LNCAP (cell line): ENCODE measurements around the gene SEH1L.

Source experiments
- TF ChIP-seq, protein P1 (sequence below): fragments of 450-650 bp; IDR thresholded peaks from 2 replicates; pipeline ENCODE4 v1.5.1; 2017; ENCODE audit warnings: mild to moderate bottlenecking

Gene SEH1L

DNA sequence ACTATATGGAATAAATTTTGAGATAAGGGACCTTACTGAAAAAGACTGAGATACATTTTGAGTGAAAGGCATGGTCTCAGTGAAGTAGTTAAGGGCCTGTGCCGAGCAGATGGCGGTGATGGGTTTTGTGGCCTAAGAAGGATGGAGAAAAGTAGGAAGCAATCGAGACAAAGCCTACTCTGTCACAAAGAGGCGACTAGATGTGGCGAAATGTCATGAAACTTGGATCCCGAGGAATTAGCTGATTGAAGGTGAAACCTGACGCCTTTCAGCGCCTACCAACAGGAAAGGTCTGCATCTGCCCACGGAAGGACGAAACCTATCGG, 42.8 kb downstream of the SEH1L start:
- TF ChIP-seq, protein P1, sequence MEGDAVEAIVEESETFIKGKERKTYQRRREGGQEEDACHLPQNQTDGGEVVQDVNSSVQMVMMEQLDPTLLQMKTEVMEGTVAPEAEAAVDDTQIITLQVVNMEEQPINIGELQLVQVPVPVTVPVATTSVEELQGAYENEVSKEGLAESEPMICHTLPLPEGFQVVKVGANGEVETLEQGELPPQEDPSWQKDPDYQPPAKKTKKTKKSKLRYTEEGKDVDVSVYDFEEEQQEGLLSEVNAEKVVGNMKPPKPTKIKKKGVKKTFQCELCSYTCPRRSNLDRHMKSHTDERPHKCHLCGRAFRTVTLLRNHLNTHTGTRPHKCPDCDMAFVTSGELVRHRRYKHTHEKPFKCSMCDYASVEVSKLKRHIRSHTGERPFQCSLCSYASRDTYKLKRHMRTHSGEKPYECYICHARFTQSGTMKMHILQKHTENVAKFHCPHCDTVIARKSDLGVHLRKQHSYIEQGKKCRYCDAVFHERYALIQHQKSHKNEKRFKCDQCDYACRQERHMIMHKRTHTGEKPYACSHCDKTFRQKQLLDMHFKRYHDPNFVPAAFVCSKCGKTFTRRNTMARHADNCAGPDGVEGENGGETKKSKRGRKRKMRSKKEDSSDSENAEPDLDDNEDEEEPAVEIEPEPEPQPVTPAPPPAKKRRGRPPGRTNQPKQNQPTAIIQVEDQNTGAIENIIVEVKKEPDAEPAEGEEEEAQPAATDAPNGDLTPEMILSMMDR: no peak

DNA sequence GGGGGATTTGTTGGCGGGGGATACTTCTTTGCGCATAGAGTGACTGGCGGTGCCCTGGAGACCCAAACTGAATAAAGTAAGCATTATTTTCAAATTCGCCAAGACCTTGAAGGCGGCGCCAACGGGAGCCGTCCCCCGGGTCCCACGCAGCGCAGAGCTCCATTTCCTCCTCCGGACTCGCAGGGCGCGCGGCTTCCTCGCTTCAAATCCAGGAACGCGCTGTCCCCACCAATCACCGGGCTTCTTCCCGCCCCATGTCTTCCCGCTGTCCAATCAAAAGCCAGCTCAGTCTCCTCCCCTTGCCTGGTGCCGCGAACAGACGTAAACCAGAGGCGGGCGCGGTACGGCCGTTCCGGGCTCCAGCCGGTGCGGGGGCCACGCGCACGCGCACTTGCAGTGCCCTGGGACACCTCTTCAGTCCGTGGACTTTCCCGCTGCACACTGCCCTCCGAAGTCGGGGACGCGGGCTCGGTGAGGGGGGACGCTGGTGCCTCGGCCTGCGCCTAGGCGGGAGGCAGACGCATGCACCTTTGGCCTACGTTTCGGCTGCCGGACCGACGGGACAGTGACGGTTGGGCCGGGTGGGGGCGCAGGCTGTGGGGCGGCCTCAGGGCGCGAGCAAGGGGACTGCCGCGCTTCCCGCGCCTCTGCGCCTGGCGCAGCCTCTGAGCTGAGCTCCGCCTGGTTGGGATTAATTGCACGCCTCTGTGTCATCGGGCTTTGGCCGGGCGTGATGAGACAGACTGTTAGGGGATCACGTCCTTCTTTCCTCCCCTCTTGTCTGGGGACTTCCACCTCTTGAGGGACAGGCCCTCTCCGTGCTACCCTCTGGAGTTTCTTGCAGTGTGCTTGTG, 43.4 kb downstream of the SEH1L start, which contains the start of gene CEP192:
Gene CEP192, plus strand, starts transcription at position 396 of the 854 bp plus-strand sequence. CDS start 8,063 bp downstream, outside the sequence.
- TF ChIP-seq, protein P1: no peak

DNA sequence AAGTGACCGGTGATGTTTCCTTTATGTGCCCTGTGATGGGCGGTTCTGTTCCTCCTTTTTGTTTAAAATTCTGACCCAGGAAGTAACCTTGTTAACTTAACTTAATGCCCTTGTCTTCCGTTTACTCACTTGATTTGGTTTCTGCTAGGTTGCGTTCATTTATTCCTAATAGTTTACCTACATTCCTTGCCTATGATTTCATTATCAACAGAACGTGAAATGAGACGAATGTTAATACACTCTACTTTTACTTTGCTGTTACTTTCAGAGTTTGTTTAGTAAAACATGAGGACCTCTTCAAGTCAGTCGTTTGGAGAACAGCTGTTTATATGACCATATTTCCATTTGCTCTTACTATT, 44.0 kb downstream of the SEH1L start:
- TF ChIP-seq, protein P1: no peak

DNA sequence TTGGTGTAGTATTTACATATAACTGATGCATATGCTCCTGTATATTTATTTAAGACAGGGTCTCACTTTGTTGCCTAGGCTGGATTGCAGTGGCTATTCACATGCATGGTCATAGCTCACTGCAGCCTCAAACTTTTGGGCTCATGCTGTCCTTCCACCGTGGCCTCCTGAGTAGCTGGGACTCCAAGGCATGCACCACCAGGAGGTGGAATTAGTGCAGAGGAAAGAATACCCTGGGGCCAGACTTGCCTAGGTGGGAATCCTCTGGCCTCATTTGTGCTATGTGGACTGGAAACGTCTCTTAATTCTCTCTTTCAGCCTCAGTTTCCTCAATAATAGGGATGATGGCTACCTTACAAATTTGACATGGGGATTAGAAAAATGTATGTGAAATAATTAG, 45.6 kb downstream of the SEH1L start:
- TF ChIP-seq, protein P1: no peak

DNA sequence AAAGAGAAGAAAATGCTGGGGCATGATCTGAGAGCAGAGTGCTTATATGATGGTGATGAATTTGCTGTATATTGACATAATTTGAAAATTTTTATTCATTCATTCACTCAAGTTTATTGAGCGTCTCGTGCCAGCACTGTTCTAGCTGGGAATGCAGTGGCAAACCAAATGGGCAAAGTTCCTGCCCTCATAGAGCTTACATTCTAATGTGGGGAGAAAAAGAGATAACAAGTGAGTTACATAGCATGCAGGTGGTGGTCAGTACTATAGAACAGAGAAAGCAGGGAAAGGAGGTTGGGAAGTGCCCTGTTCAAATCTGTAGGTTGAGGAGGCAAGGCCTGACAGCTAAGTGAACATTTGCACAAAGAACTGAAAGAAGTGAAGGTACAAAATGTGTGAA, 47.6 kb downstream of the SEH1L start:
- TF ChIP-seq, protein P1: no peak

DNA sequence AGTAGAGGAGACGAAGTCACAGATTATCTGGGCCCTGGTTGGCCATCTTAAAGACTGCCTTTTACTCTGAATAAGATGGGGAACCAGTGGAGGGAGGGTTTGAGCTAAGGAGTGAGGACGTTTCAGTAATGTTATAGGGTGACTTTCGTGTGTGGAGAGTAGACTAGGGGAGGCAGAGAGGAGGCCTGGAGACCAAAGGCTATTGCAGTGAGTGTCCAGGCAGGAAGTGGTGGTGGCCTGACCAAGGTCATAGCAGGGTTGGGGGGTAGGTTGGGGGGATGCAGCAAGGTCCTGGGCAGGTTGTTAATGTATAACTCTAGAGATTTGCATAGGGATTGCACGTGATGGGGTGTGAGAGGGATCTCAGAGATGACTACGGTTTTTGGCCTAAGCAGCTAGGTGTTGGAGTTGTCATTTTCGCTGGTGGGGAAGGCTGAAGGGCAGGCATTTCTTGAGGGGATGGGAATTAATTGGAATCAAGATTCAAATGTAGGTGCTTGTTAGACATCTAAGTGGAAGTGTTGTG, 48.2 kb downstream of the SEH1L start:
- TF ChIP-seq, protein P1: no peak

DNA sequence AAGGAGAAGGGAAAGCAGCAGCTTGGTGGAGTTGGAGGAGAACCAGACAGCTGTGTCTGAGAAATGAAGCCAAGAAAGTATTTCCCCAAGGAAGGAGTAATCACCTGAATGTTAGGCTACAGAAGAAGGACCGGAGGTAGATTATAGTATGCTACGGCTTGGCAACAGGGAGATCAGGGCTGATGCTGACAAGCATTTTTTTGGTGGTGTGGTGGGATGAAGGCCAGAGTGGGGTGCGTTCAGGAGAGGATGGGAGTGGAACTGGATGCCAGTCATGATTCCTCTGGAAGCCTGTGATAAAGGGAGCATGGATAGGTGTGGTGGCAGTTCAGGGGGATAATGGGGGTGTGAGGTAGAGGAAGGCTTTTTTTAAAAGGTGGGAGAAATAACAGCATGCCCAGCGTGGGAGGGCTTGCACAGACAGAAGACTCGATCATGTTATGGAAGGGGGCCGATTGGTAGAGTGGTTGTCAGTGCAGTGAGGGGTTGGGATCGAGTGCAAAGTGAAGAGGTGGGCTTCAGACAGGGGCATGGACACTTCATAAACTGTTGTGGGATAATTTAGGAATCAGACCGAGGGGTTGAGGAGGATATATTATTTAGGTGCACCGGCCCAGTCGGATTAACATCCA, 49.0 kb downstream of the SEH1L start:
- TF ChIP-seq, protein P1: no peak
